Panc1 (cell line): Measurements from ENCODE around the gene SLC25A6.

Experiments used
- CTCF ChIP-seq: fragments of 450-650 bp; IDR thresholded peaks from 2 replicates; pipeline ENCODE4 v1.5.1; 2017; ENCODE audit warnings: mild to moderate bottlenecking
- TF ChIP-seq, protein P1 (sequence below), 2 experiments: IDR thresholded peaks; 2 replicates each; pipeline ENCODE4 v1.6.1; 2011 to 2012; ENCODE audit warnings: low read depth in 2 of 2, control low read depth in 1 of 2, low read length in 1 of 2, mild to moderate bottlenecking in 1 of 2, moderate library complexity in 1 of 2; ENCODE audit not compliant: insufficient read depth in 1 of 2

DNA sequence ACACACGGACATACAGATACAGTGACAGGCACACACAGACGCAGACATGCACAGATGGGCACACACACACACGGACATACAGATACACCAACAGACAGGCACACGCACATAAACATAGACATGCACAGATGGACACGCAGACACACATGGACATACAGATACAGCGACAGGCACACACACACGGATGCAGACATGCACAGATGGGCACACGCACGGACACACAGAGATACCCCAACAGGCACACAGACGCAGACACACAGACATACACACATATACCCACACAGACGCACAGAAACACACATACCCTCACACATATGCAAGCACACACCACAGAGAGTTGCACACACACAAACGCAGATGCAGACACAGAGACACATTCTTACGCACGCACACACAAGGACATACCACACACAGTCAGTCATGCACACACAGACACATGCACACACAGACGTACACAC is 24.4 kb upstream of the SLC25A6 start:
- TF ChIP-seq CTCF = no peak
- TF ChIP-seq, protein P1, sequence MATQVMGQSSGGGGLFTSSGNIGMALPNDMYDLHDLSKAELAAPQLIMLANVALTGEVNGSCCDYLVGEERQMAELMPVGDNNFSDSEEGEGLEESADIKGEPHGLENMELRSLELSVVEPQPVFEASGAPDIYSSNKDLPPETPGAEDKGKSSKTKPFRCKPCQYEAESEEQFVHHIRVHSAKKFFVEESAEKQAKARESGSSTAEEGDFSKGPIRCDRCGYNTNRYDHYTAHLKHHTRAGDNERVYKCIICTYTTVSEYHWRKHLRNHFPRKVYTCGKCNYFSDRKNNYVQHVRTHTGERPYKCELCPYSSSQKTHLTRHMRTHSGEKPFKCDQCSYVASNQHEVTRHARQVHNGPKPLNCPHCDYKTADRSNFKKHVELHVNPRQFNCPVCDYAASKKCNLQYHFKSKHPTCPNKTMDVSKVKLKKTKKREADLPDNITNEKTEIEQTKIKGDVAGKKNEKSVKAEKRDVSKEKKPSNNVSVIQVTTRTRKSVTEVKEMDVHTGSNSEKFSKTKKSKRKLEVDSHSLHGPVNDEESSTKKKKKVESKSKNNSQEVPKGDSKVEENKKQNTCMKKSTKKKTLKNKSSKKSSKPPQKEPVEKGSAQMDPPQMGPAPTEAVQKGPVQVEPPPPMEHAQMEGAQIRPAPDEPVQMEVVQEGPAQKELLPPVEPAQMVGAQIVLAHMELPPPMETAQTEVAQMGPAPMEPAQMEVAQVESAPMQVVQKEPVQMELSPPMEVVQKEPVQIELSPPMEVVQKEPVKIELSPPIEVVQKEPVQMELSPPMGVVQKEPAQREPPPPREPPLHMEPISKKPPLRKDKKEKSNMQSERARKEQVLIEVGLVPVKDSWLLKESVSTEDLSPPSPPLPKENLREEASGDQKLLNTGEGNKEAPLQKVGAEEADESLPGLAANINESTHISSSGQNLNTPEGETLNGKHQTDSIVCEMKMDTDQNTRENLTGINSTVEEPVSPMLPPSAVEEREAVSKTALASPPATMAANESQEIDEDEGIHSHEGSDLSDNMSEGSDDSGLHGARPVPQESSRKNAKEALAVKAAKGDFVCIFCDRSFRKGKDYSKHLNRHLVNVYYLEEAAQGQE (IDR thresholded peaks at IDR 0.05; ENCODE audit: insufficient read depth in 1 of 2, low read depth in 2 of 2, low read length in 1 of 2) = no peak
